ENCODE data around the gene NEGR1. TPM values are rescaled to one million over a fixed set of nuclear protein-coding genes. Genes with fewer than 3 reads are reported as not detected.

The NEGR1 gene
- total and polyA plus RNA-seq, 2 experiments from 2014 or later, result 0.57 to 0.94 TPM

DNA sequence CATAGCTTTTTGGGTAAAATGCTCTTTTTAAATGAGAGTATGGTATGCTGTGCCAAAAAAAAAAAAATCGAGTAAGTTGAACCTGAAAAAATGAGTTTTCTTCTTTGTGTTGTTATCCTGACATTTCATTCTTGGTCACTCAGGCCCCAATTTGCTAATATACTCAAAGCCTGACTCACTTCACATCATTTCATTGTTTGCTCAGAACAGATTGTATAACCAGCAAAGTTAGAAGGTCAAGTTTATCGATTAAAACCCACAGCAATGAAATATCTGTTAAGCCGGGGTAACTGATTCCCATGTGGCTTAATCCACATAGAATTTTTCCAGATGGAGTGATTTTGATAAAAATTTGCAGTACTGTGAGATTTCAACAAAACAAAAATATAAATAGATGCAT lies 363.7 kb downstream of the NEGR1 start:
- H3K36me3 ChIP-seq (ENCODE audit: insufficient read depth), result no peaks in the 10 kb centered on the region
- H3K4me3 Mint-ChIP-seq, result no peak overlapping the region
- no peaks in the 10 kb centered on the region for H3K79me2 ChIP-seq (replicated peaks; ENCODE audit: insufficient read depth)
- TF ChIP-seq ZNF114 (CRISPR knock-in tag; IDR thresholded peaks at IDR 0.05), result no peak
- no peak for TF ChIP-seq EZH2phosphoT487 (IDR thresholded peaks at IDR 0.05; ENCODE audit: unreplicated experiment)
- no peak for TF ChIP-seq NANOG (IDR thresholded peaks at IDR 0.05; ENCODE audit: borderline replicate concordance)
- TF ChIP-seq JUNB (IDR thresholded peaks at IDR 0.05; ENCODE audit: unreplicated experiment), result no peak
- TF ChIP-seq REST (IDR thresholded peaks at IDR 0.05; ENCODE audit: unreplicated experiment), result no peak
- no peak for TF ChIP-seq ETS1 (IDR thresholded peaks at IDR 0.05)
- TF ChIP-seq, protein P1, sequence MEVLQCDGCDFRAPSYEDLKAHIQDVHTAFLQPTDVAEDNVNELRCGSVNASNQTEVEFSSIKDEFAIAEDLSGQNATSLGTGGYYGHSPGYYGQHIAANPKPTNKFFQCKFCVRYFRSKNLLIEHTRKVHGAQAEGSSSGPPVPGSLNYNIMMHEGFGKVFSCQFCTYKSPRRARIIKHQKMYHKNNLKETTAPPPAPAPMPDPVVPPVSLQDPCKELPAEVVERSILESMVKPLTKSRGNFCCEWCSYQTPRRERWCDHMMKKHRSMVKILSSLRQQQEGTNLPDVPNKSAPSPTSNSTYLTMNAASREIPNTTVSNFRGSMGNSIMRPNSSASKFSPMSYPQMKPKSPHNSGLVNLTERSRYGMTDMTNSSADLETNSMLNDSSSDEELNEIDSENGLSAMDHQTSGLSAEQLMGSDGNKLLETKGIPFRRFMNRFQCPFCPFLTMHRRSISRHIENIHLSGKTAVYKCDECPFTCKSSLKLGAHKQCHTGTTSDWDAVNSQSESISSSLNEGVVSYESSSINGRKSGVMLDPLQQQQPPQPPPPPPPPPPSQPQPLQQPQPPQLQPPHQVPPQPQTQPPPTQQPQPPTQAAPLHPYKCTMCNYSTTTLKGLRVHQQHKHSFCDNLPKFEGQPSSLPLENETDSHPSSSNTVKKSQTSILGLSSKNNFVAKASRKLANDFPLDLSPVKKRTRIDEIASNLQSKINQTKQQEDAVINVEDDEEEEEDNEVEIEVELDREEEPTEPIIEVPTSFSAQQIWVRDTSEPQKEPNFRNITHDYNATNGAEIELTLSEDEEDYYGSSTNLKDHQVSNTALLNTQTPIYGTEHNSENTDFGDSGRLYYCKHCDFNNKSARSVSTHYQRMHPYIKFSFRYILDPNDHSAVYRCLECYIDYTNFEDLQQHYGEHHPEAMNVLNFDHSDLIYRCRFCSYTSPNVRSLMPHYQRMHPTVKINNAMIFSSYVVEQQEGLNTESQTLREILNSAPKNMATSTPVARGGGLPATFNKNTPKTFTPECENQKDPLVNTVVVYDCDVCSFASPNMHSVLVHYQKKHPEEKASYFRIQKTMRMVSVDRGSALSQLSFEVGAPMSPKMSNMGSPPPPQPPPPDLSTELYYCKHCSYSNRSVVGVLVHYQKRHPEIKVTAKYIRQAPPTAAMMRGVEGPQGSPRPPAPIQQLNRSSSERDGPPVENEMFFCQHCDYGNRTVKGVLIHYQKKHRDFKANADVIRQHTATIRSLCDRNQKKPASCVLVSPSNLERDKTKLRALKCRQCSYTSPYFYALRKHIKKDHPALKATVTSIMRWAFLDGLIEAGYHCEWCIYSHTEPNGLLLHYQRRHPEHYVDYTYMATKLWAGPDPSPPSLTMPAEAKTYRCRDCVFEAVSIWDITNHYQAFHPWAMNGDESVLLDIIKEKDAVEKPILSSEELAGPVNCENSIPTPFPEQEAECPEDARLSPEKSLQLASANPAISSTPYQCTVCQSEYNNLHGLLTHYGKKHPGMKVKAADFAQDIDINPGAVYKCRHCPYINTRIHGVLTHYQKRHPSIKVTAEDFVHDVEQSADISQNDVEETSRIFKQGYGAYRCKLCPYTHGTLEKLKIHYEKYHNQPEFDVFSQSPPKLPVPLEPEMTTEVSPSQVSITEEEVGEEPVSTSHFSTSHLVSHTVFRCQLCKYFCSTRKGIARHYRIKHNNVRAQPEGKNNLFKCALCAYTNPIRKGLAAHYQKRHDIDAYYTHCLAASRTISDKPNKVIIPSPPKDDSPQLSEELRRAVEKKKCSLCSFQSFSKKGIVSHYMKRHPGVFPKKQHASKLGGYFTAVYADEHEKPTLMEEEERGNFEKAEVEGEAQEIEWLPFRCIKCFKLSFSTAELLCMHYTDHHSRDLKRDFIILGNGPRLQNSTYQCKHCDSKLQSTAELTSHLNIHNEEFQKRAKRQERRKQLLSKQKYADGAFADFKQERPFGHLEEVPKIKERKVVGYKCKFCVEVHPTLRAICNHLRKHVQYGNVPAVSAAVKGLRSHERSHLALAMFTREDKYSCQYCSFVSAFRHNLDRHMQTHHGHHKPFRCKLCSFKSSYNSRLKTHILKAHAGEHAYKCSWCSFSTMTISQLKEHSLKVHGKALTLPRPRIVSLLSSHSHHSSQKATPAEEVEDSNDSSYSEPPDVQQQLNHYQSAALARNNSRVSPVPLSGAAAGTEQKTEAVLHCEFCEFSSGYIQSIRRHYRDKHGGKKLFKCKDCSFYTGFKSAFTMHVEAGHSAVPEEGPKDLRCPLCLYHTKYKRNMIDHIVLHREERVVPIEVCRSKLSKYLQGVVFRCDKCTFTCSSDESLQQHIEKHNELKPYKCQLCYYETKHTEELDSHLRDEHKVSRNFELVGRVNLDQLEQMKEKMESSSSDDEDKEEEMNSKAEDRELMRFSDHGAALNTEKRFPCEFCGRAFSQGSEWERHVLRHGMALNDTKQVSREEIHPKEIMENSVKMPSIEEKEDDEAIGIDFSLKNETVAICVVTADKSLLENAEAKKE (CRISPR knock-in tag; IDR thresholded peaks at IDR 0.05), result no peak
- no peak for TF ChIP-seq CREB1 (CRISPR knock-in tag; IDR thresholded peaks at IDR 0.05; ENCODE audit: low read depth)
- no peak for TF ChIP-seq POLR2AphosphoS5 (IDR thresholded peaks at IDR 0.05; ENCODE audit: low read depth)
- TF ChIP-seq ZNF331 (CRISPR knock-in tag; IDR thresholded peaks at IDR 0.05; ENCODE audit: low read depth), result no peak
- TF ChIP-seq STAT1 (IDR thresholded peaks at IDR 0.05; ENCODE audit: unreplicated experiment), result no peak
- no peak for TF ChIP-seq EZH2 (IDR thresholded peaks at IDR 0.05; ENCODE audit: low read depth, unreplicated experiment)
- no peak overlapping the region for H3K27ac Mint-ChIP-seq
- peaks cover 3% of the 10 kb centered on the region for H3K27me3 Mint-ChIP-seq (ENCODE audit: insufficient read depth, low read depth, poor library complexity)
- H3F3A ChIP-seq (replicated peaks; ENCODE audit: low read depth), result no peaks in the 10 kb centered on the region
- no peak overlapping the region for H3K4me2 ChIP-seq
- H3K9me3 Mint-ChIP-seq, result no peaks in the 10 kb centered on the region
- H3K27ac ChIP-seq (ENCODE audit: low read depth), result no peak overlapping the region
- H2AFZ ChIP-seq, result no peak overlapping the region
- DNase-seq (ENCODE audit: low spot score), result no peak
- H3K36me3 Mint-ChIP-seq (ENCODE audit: low read depth), result no peaks in the 10 kb centered on the region
- H3K4me1 ChIP-seq (ENCODE audit: insufficient read depth), result peaks cover 5% of the 10 kb centered on the region; the same call in 1 of the 2 replicates
- no peaks in the 10 kb centered on the region for H3K9me2 ChIP-seq (ENCODE audit: insufficient read depth)
- peaks cover 17% of the 10 kb centered on the region for H3K4me1 Mint-ChIP-seq
- no peak for ATAC-seq
- H3K27me3 ChIP-seq (ENCODE audit: insufficient read depth), result no peaks in the 10 kb centered on the region
- no peak overlapping the region for H3K4me3 ChIP-seq
- H4K20me1 ChIP-seq (replicated peaks; ENCODE audit: insufficient read depth), result no peaks in the 10 kb centered on the region

Measured in GM23338 (cell line).